Measurements from ENCODE around the gene PHC2. TPM values are rescaled to one million over a fixed set of nuclear protein-coding genes. Genes with fewer than 3 reads are reported as not detected.

Gene PHC2
- total RNA-seq, 1 donor from 2014 or later = 93.1 TPM

- DNase-seq (ENCODE audit: low read depth) = no peak
Measured at GRCh38 chr1:33275195-33275594, 155.7 kb downstream of the PHC2 start.

DNA sequence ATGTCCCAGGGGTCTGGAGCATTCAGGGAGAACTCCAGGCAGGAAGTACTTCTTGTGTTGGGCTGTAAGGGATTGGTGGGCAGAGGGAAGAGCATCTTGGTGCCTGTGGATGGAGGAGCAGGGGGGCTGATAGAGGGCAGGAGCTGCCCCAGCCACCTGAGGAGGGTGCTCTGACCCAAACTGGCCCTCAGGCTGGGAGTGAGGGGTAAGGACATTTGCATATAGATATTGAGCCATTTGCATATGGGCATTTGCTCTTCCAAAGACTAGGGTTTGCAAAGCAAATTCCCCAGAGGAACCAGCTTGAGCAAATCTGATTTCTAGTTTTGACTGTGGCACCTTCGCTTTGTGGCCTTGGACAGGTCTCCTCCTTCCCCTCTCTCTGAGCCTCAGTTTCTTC lies 156.4 kb downstream of the PHC2 start:
- no peak for DNase-seq (ENCODE audit: low read depth)

- no peak for DNase-seq (ENCODE audit: low read depth)
Measured at GRCh38 chr1:33273961-33274371, 156.9 kb downstream of the PHC2 start.

MicroRNA genes within 50 kb of the gene (microRNA counts, 767-probe panel; counts per million panel counts)
- not detected for microRNA hsa-miR-3605-5p

Small RNA genes within 50 kb of the gene (microRNA-seq; reads per million reads assigned to microRNA genes)
- gene MIR3605 = 19.2 reads per million, percentile 39 among the genes with 10 or more reads in this experiment

Other genes starting within 250 kb of the PHC2 start
- gene TRIM62, start 249.1 kb downstream of the PHC2 start, total RNA-seq = 16.8 and 20.8 TPM in 2 replicates
- 20.4 and 28.0 TPM in 2 replicates for gene ZNF362, start 174.6 kb downstream of the PHC2 start, total RNA-seq
- gene A3GALT2, start 110.0 kb downstream of the PHC2 start, total RNA-seq = 0.32 TPM in 1 of 2 replicates, not detected in the other
- 5.6 and 5.8 TPM in 2 replicates for gene ZSCAN20, start 41.5 kb upstream of the PHC2 start, total RNA-seq

Data from myocyte (in vitro differentiated cells).